Right ventricle myocardium inferior (tissue), 1 donor: Measurements from ENCODE around the gene VPS39. TPM values are rescaled to one million over a fixed set of nuclear protein-coding genes. Genes with fewer than 3 reads are reported as not detected.

Experiments
- ATAC-seq: fragments of 200-7000 bp; cut with Tn5 transposase; one replicate; pipeline ENCODE4 v1.9.1; 2020; ENCODE audit warnings: mild to moderate bottlenecking, moderate library complexity
- DNase-seq: peaks from one replicate; pipeline ENCODE4 v3.0.0; 2021; ENCODE audit errors: missing footprints
- intact Hi-C: fragments of 100-400 bp; cut with DNase I; formaldehyde crosslinking; loops from one replicate; pipeline ENCODE4 v1.11.0; 2022
- total RNA-seq: library from RNA; stranded (reverse); fragmentation: NEBNext Ultra II Directional; extraction: Animal tissue kit (Norgen Biotek cat#: 25700); gene quantifications from one replicate; pipeline ENCODE4 v1.2.1, GENCODE V29; 2021
- donor health status: DM: no; HTN: yes; CAD: no; lungs with severe emphysema.

Gene VPS39
- total RNA-seq, 1 donor from 2014 or later, result 43.0 TPM

DNA sequence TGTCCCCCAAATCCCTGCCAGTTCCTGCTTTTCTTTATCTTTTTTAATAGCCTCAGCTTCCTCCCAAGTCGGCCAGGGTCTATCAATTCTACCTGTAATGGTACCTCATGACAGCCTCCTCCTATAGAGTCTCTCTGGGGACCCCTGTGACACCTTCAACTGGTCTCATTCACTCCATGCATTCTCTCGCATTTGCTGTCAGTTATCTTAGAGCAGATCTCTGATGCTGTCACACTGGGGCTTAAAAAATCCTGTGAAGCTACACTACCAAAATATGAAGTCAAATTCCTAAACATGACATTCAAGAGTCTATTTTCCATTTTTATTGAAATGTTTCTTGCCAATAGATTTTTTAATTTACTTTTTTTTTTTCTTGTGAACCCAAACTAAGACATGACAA, 5.5 kb downstream of the VPS39 start:
- no peak for ATAC-seq
- no peak for DNase-seq
- intact Hi-C loops, result no loop called here

GRCh38 chr15:42201801-42202200, 6.3 kb downstream of the VPS39 start:
- intact Hi-C loops, result no loop called here
- DNase-seq (no peak), ATAC-seq (no peak)

- ATAC-seq, result no peak
- no peak for DNase-seq
- intact Hi-C loops, result no loop called here
Observed at GRCh38 chr15:42199126-42199525, 9.0 kb downstream of the VPS39 start.

DNA sequence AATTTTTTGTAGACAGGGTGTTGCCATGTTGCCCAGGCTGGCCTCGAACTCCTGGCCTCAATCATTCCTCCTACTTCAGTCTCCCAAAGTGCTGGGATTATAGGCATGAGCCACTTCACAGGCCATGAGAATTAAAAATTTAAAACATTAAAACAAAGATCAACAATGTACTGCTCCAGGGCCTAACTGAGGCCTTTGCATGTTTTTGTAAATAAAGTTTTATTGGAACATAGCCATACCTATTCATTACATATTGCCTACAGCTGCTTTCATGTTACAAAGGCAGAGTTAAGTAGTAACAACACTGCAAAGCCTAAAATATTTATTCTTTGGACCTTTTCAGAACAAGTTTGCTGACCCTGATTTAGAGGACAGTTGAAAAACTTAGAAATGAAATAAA, 9.6 kb downstream of the VPS39 start:
- intact Hi-C loops, result no loop called here
- no peak for ATAC-seq
- no peak for DNase-seq

DNA sequence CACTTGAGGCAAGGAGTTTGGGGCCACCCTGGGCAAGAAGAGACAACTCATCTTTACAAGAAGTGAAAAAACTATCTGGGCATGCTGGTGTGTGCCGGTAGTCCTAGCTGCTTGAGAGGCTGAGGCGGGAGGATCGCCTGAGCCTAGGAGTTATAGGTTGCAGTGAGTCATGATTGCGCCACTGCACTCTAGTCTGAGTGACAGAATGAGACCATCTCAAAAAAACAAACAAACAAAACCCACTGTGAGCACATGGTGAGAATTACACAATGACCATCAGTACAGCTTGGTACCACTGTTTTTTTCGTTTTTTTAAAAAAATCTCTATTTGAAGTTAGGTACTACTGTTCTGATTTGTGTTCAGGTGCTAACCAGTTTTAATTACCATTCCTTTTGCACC, 13.6 kb downstream of the VPS39 start:
- intact Hi-C loops, result no loop called here
- DNase-seq (no peak), ATAC-seq (no peak)

DNA sequence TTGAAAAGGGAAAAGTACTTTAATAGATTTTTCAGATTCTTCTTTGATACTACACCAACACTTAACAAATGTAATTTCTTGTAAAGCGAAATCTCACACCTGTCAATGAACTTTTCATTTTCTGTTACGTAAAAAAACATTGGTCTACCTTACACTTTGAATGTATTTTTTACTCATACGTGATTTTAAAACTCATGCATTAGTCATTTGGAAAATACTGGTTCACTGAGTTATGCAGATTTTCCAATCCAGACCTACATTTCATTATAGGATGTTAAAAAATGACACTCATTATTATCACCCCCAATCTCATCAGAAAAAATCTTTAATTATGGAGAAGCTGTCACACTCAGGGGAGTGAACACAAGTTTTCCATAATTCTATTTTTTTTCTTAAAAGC, 14.7 kb downstream of the VPS39 start:
- DNase-seq (no peak), ATAC-seq (no peak)
- intact Hi-C loops, result no loop called here

DNA sequence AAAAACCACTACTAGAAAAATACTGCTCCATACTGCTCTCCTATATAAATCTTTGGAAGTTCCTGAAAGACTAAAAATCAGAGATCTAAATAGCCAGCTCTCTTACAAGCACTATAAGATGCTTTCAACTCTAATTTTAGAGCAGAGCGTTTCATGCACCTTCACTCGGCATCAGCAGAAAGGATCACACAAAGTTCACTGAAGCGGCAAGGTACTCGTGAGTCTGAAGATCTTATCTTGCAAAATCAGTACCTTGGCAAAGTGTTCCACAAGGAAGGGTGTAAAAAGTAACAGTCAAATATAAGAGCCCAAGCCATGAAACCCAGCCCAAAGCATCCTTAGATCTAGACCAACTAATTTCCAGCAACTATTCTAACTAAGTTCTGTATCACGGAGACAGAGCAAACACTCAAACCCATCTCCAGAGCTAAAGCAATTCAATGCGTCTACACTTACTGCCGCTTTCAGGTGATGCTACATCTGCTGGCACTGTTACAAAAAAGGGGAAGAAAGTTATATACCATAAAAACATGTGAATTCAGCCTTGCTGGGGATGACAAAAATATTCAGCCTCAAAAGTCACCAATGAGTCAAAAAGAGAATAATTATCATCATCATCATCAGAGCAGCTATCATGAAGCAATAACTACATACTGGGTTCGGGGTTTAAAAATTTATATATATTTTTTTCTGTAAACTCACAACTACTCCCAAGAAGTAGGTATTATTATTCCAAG, 16.3 kb downstream of the VPS39 start:
- intact Hi-C loops, result no loop called here
- DNase-seq (no peak), ATAC-seq (no peak)

DNA sequence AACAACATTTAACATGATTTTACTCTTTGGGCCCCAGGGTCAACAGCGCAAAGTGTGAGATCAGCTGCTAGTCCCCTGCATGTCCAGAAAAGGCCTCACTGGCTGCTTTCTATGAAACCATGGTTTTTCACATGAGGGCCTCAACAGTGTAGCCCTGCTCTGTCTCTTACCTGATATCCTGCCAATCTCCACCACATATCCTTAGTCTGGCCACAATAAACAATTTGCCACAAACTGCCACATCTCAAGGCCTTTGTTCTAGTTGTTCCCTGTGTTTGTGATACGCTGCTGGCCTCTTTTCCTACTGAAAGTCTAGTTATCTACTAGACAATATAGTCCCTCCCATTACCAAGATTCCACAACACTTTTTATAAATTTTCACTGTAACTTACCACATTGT, 17.7 kb downstream of the VPS39 start:
- DNase-seq (no peak), ATAC-seq (no peak)
- intact Hi-C loops, result no loop called here

GRCh38 chr15:42185801-42186200, 22.3 kb downstream of the VPS39 start:
- intact Hi-C loops, result no loop called here
- DNase-seq, result no peak
- ATAC-seq, result no peak

DNA sequence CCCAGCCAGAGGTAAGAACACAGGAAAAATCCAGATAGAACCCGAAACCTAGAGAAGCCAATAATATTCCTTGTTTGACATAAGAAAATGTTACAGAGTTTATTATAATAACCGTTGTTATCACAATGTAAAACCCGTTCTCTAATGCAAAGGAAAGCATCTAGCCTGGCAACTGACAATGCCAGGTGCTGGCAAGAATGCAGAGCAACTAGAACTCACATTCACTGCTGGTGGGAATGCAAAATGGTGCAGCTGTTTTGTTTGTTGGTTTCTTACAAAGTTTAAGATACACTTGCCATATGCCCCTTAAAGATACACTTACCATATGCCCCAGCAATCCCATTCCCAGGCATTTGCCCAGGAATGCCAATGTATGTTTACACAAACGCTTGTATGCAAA, 23.4 kb downstream of the VPS39 start:
- intact Hi-C loops, result no loop called here
- ATAC-seq (no peak), DNase-seq (no peak)

- DNase-seq, result no peak
- peak; percentile 39 for ATAC-seq
- intact Hi-C loops, result no loop called here
Observed at GRCh38 chr15:42184296-42184695, 23.8 kb downstream of the VPS39 start.

- DNase-seq (no peak), ATAC-seq (no peak)
- intact Hi-C loops, result no loop called here
Observed at GRCh38 chr15:42182961-42183360, 25.1 kb downstream of the VPS39 start.

- DNase-seq (no peak), ATAC-seq (no peak)
- intact Hi-C loops, result no loop called here
Observed at GRCh38 chr15:42182328-42182886, 25.7 kb downstream of the VPS39 start.

GRCh38 chr15:42178056-42178455, 30.0 kb downstream of the VPS39 start:
- intact Hi-C loops, result no loop called here
- no peak for ATAC-seq
- DNase-seq, result no peak

DNA sequence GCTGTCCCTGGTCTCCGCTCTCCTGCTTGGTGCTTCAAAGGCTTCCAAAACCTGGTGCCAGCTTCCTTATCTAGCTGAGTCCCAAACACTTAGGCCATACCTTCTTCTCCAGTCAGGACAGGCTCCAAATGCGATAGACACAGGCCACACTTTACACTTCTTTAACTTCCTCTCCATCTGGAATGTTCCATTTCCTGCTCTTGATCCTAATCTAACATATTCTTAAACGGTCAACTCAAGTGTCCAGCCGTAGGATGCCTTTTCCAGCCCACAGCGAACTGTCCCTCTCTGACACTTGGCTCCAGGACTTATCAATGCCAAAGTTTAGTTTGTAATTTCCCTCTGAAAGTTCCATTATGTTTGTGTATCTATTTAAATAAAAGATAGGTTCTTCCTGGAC, 32.4 kb downstream of the VPS39 start:
- no peak for ATAC-seq
- DNase-seq, result no peak
- intact Hi-C loops, result no loop called here

GRCh38 chr15:42172475-42172874, 35.6 kb downstream of the VPS39 start:
- no peak for DNase-seq
- ATAC-seq, result no peak
- intact Hi-C loops, result no loop called here

GRCh38 chr15:42171795-42172194, 36.3 kb downstream of the VPS39 start:
- intact Hi-C loops, result no loop called here
- ATAC-seq, result no peak

GRCh38 chr15:42171122-42171521, 37.0 kb downstream of the VPS39 start:
- DNase-seq, result no peak

More at GRCh38 chr15:42171795-42172194, 36.3 kb downstream of the VPS39 start:
- no peak for DNase-seq

GRCh38 chr15:42166225-42166940, 41.7 kb downstream of the VPS39 start:
- intact Hi-C loops, result loop anchor here (10.0 kb wide), 1 partner anchor 258 kb away; no protein-coding TSS in a partner anchor
- no peak for DNase-seq

More at GRCh38 chr15:42171122-42171521, 37.0 kb downstream of the VPS39 start:
- intact Hi-C loops, result no loop called here
- no peak for ATAC-seq

GRCh38 chr15:42165106-42165505, 43.0 kb downstream of the VPS39 start:
- ATAC-seq (no peak), DNase-seq (no peak)
- intact Hi-C loops, result loop anchor here (10.0 kb wide), 1 partner anchor 260 kb away; no protein-coding TSS in a partner anchor

More at GRCh38 chr15:42166225-42166940, 41.7 kb downstream of the VPS39 start:
- ATAC-seq, result no peak
